NCI-H1105 treated with DMSO at 0.1 percent for 48 hours (cell line): Measurements from ENCODE around the gene KCNAB2.
A peak's percentile ranks its signal among the peaks of the same experiment; 100 is the strongest.

Source experiments
- DNase-seq: peaks from one replicate; lab custom pipeline; 2025; lab: John Stamatoyannopoulos, UW

Gene KCNAB2

GRCh38 chr1:6045561-6045960, at the start of gene KCNAB2:
TSS of gene KCNAB2 (plus strand) at chr1:6045888. CDS start at chr1:6051537, 5,649 bp downstream.
- DNase-seq = no peak

GRCh38 chr1:5996641-5997270, 48.9 kb upstream of the KCNAB2 start:
- DNase-seq = no peak

- no peak for DNase-seq
These were observed 48.4 kb upstream of the KCNAB2 start for GRCh38 chr1:5997316-5997715.

GRCh38 chr1:5998051-5998905, 47.4 kb upstream of the KCNAB2 start:
- no peak for DNase-seq

- no peak for DNase-seq
These were observed 46.8 kb upstream of the KCNAB2 start for GRCh38 chr1:5998906-5999301.

GRCh38 chr1:5999711-6000443, 45.8 kb upstream of the KCNAB2 start:
- no peak for DNase-seq

GRCh38 chr1:6000444-6001288, 45.0 kb upstream of the KCNAB2 start:
- DNase-seq = no peak

- DNase-seq = peak; percentile 84
These were observed 43.6 kb upstream of the KCNAB2 start for GRCh38 chr1:6001992-6002576.

GRCh38 chr1:6002714-6003501, 42.8 kb upstream of the KCNAB2 start:
- no peak for DNase-seq

GRCh38 chr1:6003568-6004411, 41.9 kb upstream of the KCNAB2 start:
- no peak for DNase-seq

GRCh38 chr1:6004412-6005123, 41.1 kb upstream of the KCNAB2 start:
- DNase-seq = no peak

- DNase-seq = no peak
These were observed 40.3 kb upstream of the KCNAB2 start for GRCh38 chr1:6005276-6005917.

- DNase-seq = no peak
These were observed 38.8 kb upstream of the KCNAB2 start for GRCh38 chr1:6006882-6007281.

- no peak for DNase-seq
These were observed 38.2 kb upstream of the KCNAB2 start for GRCh38 chr1:6007318-6008083.

- DNase-seq = no peak
These were observed 37.6 kb upstream of the KCNAB2 start for GRCh38 chr1:6008084-6008415.

- no peak for DNase-seq
These were observed 37.0 kb upstream of the KCNAB2 start for GRCh38 chr1:6008696-6009095.

GRCh38 chr1:6009120-6010040, 36.3 kb upstream of the KCNAB2 start:
- DNase-seq = no peak
